Measurements from ENCODE around the gene CEP41. TPM values are rescaled to one million over a fixed set of nuclear protein-coding genes. Genes with fewer than 3 reads are reported as not detected.

CEP41 gene
- total and polyA plus RNA-seq, 2 of the 13 experiments (the other 11 are each of a cell fraction or from before 2014, with no cell fraction given), result 8.7 to 9.0 TPM

GRCh38 chr7:130386876-130387275 is 53.9 kb downstream of the CEP41 start:
- BruUV-seq (replicated peaks), result no TSS peak
- Histone ChIP-seq H2AFZ (ENCODE audit: low read length) (no peak overlapping the region), H3K9ac (ENCODE audit: insufficient read depth, low read depth, low read length) (no peak overlapping the region), H3K4me3 (replicated peaks in 1 of 3; ENCODE audit: insufficient read depth in 1 of 3, low read depth in 2 of 3, low read length in 3 of 3) (no peak overlapping the region), H3K4me1 (ENCODE audit: insufficient read depth, low read length) (peaks cover 15% of the 10 kb centered on the region), H3K27me3 (ENCODE audit: control insufficient read depth in 1 of 2, insufficient read depth in 2 of 2, low read length in 2 of 2) (peaks cover 4 to 7% of the 10 kb centered on the region in 2 experiments; a peak in 2 of 5 replicates), H3K4me2 (ENCODE audit: low read depth, low read length) (peak overlapping the region; percentile 16; the same call in 1 of the 2 replicates), H3K9me3 (ENCODE audit: low read length) (no peaks in the 10 kb centered on the region), H4K20me1 (ENCODE audit: insufficient read depth, low read length) (no peaks in the 10 kb centered on the region), H3K36me3 (replicated peaks in 1 of 2; ENCODE audit: control insufficient read depth in 1 of 2, insufficient read depth in 2 of 2, low read length in 2 of 2) (no peaks in the 10 kb centered on the region), H3K79me2 (ENCODE audit: insufficient read depth, low read length) (no peaks in the 10 kb centered on the region), H3K27ac (ENCODE audit: extremely low read length, insufficient read depth, low read length) (no peak overlapping the region)
- ChIA-PET POLR2A (no interaction called here), CTCF (ENCODE audit: low intra/inter-chr PET ratio, low total read pairs) (no interaction called here)
- WGBS (ENCODE audit: low lambda C conversion rate), result 26% methylated on average over 3 of the region's 3 CpGs
- DNase-seq (ENCODE audit: low spot score) (no peak), FAIRE-seq (no peak), ATAC-seq (no peak)
- intact Hi-C loops (cut with micrococcal nuclease; ENCODE audit: unreplicated experiment), result no loop called here
- no peak for TF ChIP-seq ZNF747 (CRISPR knock-in tag; IDR thresholded peaks at IDR 0.05; ENCODE audit: borderline replicate concordance)
- no peak for TF ChIP-seq GATAD1 (CRISPR knock-in tag; IDR thresholded peaks at IDR 0.05)
- TF ChIP-seq ZNF484 (CRISPR knock-in tag; IDR thresholded peaks at IDR 0.05; ENCODE audit: borderline replicate concordance, low read depth), result no peak
- no peak for TF ChIP-seq NAIF1 (CRISPR knock-in tag; IDR thresholded peaks at IDR 0.05; ENCODE audit: borderline replicate concordance)
- TF ChIP-seq ZNF660 (CRISPR knock-in tag; IDR thresholded peaks at IDR 0.05; ENCODE audit: borderline replicate concordance, low read depth), result no peak
- no peak for TF ChIP-seq CCDC6 (CRISPR knock-in tag; IDR thresholded peaks at IDR 0.05)
- no peak for TF ChIP-seq EHMT2 (IDR thresholded peaks at IDR 0.05; ENCODE audit: borderline replicate concordance, low read depth, low read length)
- TF ChIP-seq ZNF546 (CRISPR knock-in tag; conservative IDR thresholded peaks at IDR 0.05), result no peak
- no peak for TF ChIP-seq ZNF841 (CRISPR knock-in tag; IDR thresholded peaks at IDR 0.05; ENCODE audit: borderline replicate concordance)
- no peak for TF ChIP-seq RFXANK (CRISPR knock-in tag; IDR thresholded peaks at IDR 0.05)
- in situ Hi-C loops (cut with HindIII; ENCODE audit: extremely low pct_ligation_motif_present, low pct_unique_long_range_greater_than_20kb), result no loop called here

DNA sequence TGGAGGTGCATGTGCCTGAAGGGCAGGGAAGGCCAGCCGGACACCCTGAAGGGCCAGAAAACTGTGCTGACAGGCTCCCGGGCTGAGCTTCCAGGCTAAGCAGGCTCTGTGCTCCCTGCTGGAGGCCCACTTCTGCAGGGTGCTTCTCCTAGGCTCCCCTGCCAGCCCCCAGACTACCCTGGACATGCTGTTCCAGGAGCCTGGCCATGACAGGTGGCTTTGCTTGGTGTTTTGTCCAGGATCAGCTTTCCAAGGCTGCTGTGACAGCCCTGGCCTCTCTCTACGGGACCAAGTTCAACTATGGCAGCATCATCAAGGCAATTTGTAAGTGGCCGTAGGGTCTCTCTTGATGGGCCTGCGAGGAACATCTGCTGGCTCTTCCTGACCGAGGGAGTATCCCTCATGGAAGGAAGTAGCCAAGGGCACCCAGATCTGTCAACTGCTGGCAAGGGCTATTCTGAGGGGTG is 55.2 kb downstream of the CEP41 start:
- Histone ChIP-seq H3K4me3 (replicated peaks in 1 of 3; ENCODE audit: insufficient read depth in 1 of 3, low read depth in 2 of 3, low read length in 3 of 3) (no peak overlapping the region), H3K27ac (ENCODE audit: extremely low read length, insufficient read depth, low read length) (no peak overlapping the region), H2AFZ (ENCODE audit: low read length) (no peak overlapping the region), H3K79me2 (ENCODE audit: insufficient read depth, low read length) (no peaks in the 10 kb centered on the region), H3K9me3 (ENCODE audit: low read length) (no peaks in the 10 kb centered on the region), H3K27me3 (ENCODE audit: control insufficient read depth in 1 of 2, insufficient read depth in 2 of 2, low read length in 2 of 2) (peaks cover 4 to 7% of the 10 kb centered on the region in 2 experiments; a peak in 2 of 5 replicates), H3K36me3 (replicated peaks in 1 of 2; ENCODE audit: control insufficient read depth in 1 of 2, insufficient read depth in 2 of 2, low read length in 2 of 2) (no peaks in the 10 kb centered on the region), H4K20me1 (ENCODE audit: insufficient read depth, low read length) (no peaks in the 10 kb centered on the region), H3K9ac (ENCODE audit: insufficient read depth, low read depth, low read length) (no peak overlapping the region), H3K4me2 (ENCODE audit: low read depth, low read length) (no peak overlapping the region), H3K4me1 (ENCODE audit: insufficient read depth, low read length) (peaks cover 19% of the 10 kb centered on the region)
- TF ChIP-seq MBNL3 (CRISPR knock-in tag; conservative IDR thresholded peaks at IDR 0.05) (no peak), SYNCRIP (IDR thresholded peaks at IDR 0.05; ENCODE audit: insufficient read depth, low read depth, low read length) (no peak), MZF1 (CRISPR knock-in tag; IDR thresholded peaks at IDR 0.05; ENCODE audit: borderline replicate concordance) (no peak), SMARCE1 (IDR thresholded peaks at IDR 0.05; ENCODE audit: borderline replicate concordance) (no peak), ZNF441 (CRISPR knock-in tag; IDR thresholded peaks at IDR 0.05; ENCODE audit: borderline replicate concordance) (no peak), ZNF552 (CRISPR knock-in tag; IDR thresholded peaks at IDR 0.05; ENCODE audit: borderline replicate concordance) (no peak)
- TF ChIP-seq, protein P1, sequence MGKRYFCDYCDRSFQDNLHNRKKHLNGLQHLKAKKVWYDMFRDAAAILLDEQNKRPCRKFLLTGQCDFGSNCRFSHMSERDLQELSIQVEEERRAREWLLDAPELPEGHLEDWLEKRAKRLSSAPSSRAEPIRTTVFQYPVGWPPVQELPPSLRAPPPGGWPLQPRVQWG (CRISPR knock-in tag; IDR thresholded peaks at IDR 0.05; ENCODE audit: borderline replicate concordance, low read depth), result no peak
- TF ChIP-seq, protein P2, sequence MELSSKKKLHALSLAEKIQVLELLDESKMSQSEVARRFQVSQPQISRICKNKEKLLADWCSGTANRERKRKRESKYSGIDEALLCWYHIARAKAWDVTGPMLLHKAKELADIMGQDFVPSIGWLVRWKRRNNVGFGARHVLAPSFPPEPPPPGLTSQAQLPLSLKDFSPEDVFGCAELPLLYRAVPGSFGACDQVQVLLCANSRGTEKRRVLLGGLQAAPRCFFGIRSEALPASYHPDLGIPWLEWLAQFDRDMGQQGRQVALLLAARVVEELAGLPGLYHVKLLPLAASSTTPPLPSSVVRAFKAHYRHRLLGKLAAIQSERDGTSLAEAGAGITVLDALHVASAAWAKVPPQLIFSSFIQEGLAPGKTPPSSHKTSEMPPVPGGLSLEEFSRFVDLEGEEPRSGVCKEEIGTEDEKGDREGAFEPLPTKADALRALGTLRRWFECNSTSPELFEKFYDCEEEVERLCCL (CRISPR knock-in tag; IDR thresholded peaks at IDR 0.05; ENCODE audit: borderline replicate concordance), result no peak
- FAIRE-seq, result no peak
- intact Hi-C loops (cut with micrococcal nuclease; ENCODE audit: unreplicated experiment) (no loop called here), in situ Hi-C loops (cut with HindIII; ENCODE audit: extremely low pct_ligation_motif_present, low pct_unique_long_range_greater_than_20kb) (no loop called here)
- ChIA-PET POLR2A (no interaction called here), CTCF (ENCODE audit: low intra/inter-chr PET ratio, low total read pairs) (no interaction called here)
- no peak for DNase-seq (ENCODE audit: low spot score)
- 53% methylated on average over 5 of the region's 6 CpGs for WGBS (ENCODE audit: low lambda C conversion rate)
- BruUV-seq (replicated peaks), result no TSS peak
- ATAC-seq, result no peak

Measured in HepG2 (cell line).